Measurements from ENCODE around the gene DUSP15. TPM values are rescaled to one million over a fixed set of nuclear protein-coding genes. Genes with fewer than 3 reads are reported as not detected.

Gene DUSP15
- polyA plus RNA-seq, 2 of the 4 experiments (the other 2 are of a cell fraction) = 0.53 to 1.3 TPM

GRCh38 chr20:31875671-31876070 is 5.3 kb upstream of the DUSP15 start:
- no peak for FAIRE-seq
- TF ChIP-seq RAD21 (conservative IDR thresholded peaks at IDR 0.05 in 1 of 2, IDR thresholded peaks at IDR 0.05 in 1 of 2) = no peak
- no peak for TF ChIP-seq POLR2AphosphoS2 (conservative IDR thresholded peaks at IDR 0.05; ENCODE audit: low read length)
- TF ChIP-seq ZNF302 (CRISPR knock-in tag; IDR thresholded peaks at IDR 0.05) = no peak
- TF ChIP-seq CEBPB (IDR thresholded peaks at IDR 0.05) = no peak
- no peak for TF ChIP-seq SREBF2 (IDR thresholded peaks at IDR 0.05)
- no peak for TF ChIP-seq BHLHE40 (IDR thresholded peaks at IDR 0.05; ENCODE audit: low read depth, low read length)
- no peak for TF ChIP-seq ELK1 (IDR thresholded peaks at IDR 0.05; ENCODE audit: low read depth, low read length)
- TF ChIP-seq KDM5A (IDR thresholded peaks at IDR 0.05) = no peak
- TF ChIP-seq SMC3 (IDR thresholded peaks at IDR 0.05) = no peak
- no peak for TF ChIP-seq E2F6 (IDR thresholded peaks at IDR 0.05; ENCODE audit: borderline replicate concordance, low read depth)
- no peak for TF ChIP-seq NPAS2 (CRISPR knock-in tag; IDR thresholded peaks at IDR 0.05; ENCODE audit: borderline replicate concordance)
- TF ChIP-seq PBX3 (IDR thresholded peaks at IDR 0.05) = no peak
- no peak for TF ChIP-seq MAZ (IDR thresholded peaks at IDR 0.05; ENCODE audit: borderline replicate concordance, low read depth, low read length)
- TF ChIP-seq HOXA7 (CRISPR knock-in tag; IDR thresholded peaks at IDR 0.05) = no peak
- no peaks in the 10 kb centered on the region for H3K9me3 ChIP-seq
- CTCF ChIA-PET = interaction anchor here (1.1 kb wide), 1 partner anchor 23 kb away, joined by 3 read pairs; no protein-coding TSS in a partner anchor
- WGBS (ENCODE audit: missing lambda C conversion rate) = 72% methylated on average over 2 of the region's 2 CpGs
- peaks cover 5% of the 10 kb centered on the region; the same call in 2 of the 3 replicates for H3K4me1 ChIP-seq
- H3K4me2 ChIP-seq = no peak overlapping the region
- no peak overlapping the region for H3K4me3 ChIP-seq
- POLR2A ChIA-PET = no interaction called here
- no peak for ATAC-seq
- no peak for DNase-seq (ENCODE audit: low read depth in 1 of 2, low spot score in 1 of 2)
- no peak overlapping the region for H3K27ac ChIP-seq

GRCh38 chr20:31872406-31872805 is 2.1 kb upstream of the DUSP15 start:
- no peak for DNase-seq (ENCODE audit: low read depth in 1 of 2, low spot score in 1 of 2)
- CTCF ChIA-PET = interaction anchor here (0.6 to 3.9 kb wide), 10 partner anchors 11 to 80 kb away, joined by 3 to 22 read pairs (median 6); partner anchors contain the start of genes FOXS1 and PDRG1
- Histone ChIP-seq H3K4me3 (no peak overlapping the region), H3K27ac (no peak overlapping the region), H3K9me3 (no peaks in the 10 kb centered on the region), H3K4me1 (peaks cover 12% of the 10 kb centered on the region; the same call in 2 of the 3 replicates), H3K4me2 (no peak overlapping the region)
- no peak for ATAC-seq
- TF ChIP-seq CBX8 (IDR thresholded peaks at IDR 0.05) = no peak
- TF ChIP-seq POLR2A (IDR thresholded peaks at IDR 0.05; ENCODE audit: low read length) = no peak
- TF ChIP-seq ZSCAN20 (CRISPR knock-in tag; IDR thresholded peaks at IDR 0.05) = no peak
- no peak for TF ChIP-seq BCL3 (IDR thresholded peaks at IDR 0.05)
- no peak for TF ChIP-seq EP300 (IDR thresholded peaks at IDR 0.05)
- no peak for TF ChIP-seq HES2 (IDR thresholded peaks at IDR 0.05)
- no peak for TF ChIP-seq RFX5 (IDR thresholded peaks at IDR 0.05)
- TF ChIP-seq NR3C1 (IDR thresholded peaks at IDR 0.05) = no peak
- no peak for FAIRE-seq
- 71% methylated on average over 6 of the region's 6 CpGs for WGBS (ENCODE audit: missing lambda C conversion rate)
- POLR2A ChIA-PET = no interaction called here
